Heart right ventricle (tissue), 16 donors: ENCODE data around the gene SPSB2. TPM values are rescaled to one million over a fixed set of nuclear protein-coding genes. Genes with fewer than 3 reads are reported as not detected.

Experiments used
- ATAC-seq, 8 donors: fragments of 200-7000 bp; cut with Tn5 transposase; one replicate each; pipeline ENCODE4 v1.9.1; 2020; ENCODE audit warnings: mild to moderate bottlenecking in 8 of 8, moderate library complexity in 8 of 8, moderate number of reproducible peaks in 1 of 8
- DNase-seq, 2 donors: peaks; one replicate each; pipeline ENCODE4 v3.0.0-alpha.2; 2020
- H3K27ac ChIP-seq, 10 donors: fragments of 200-600 bp; sonication (generic) in 2 of 10; one replicate each; pipeline versions ENCODE4 v1.5.0 to v1.8.0; 2020 to 2022; ENCODE audit warnings: mild to moderate bottlenecking in 3 of 10
- H3K27me3 ChIP-seq, 7 donors: fragments of 200-600 bp; one replicate each; pipeline ENCODE4 v1.8.0; 2021 to 2022; ENCODE audit warnings: mild to moderate bottlenecking in 2 of 7
- H3K36me3 ChIP-seq, 9 donors: fragments of 200-600 bp; sonication (generic) in 1 of 9; one replicate each; pipeline versions ENCODE4 v1.5.0 to v1.8.0; 2020 to 2022; ENCODE audit warnings: mild to moderate bottlenecking in 2 of 9
- H3K4me1 ChIP-seq, 9 donors: fragments of 200-600 bp; sonication (generic) in 1 of 9; one replicate each; pipeline versions ENCODE4 v1.5.0 to v1.8.0; 2020 to 2022; ENCODE audit warnings: mild to moderate bottlenecking in 4 of 9
- H3K4me3 ChIP-seq, 10 donors: fragments of 200-600 bp; sonication (generic) in 2 of 10; one replicate each; pipeline versions ENCODE4 v1.5.0 to v1.8.0; 2020 to 2022; ENCODE audit warnings: mild to moderate bottlenecking in 7 of 10, moderate library complexity in 2 of 10
- H3K9me3 ChIP-seq, 11 donors: fragments of 200-600 bp in 10 of 11; sonication (generic) in 2 of 11; one replicate each; pipeline versions ENCODE4 v1.5.0 to v1.8.0; 2013 to 2022; ENCODE audit warnings: mild to moderate bottlenecking in 2 of 11, control low read depth in 1 of 11, moderate library complexity in 1 of 11
- CTCF ChIP-seq, 9 donors: fragments of 200-600 bp; sonication (generic) in 2 of 9; IDR thresholded peaks; one replicate each; pipeline versions ENCODE4 v1.5.0 to v1.8.0; 2021 to 2022; ENCODE audit warnings: antibody characterized with exemption in 9 of 9, mild to moderate bottlenecking in 5 of 9, moderate library complexity in 1 of 9
- WGBS, 2 donors: extraction: QIAGEN DNeasy Blood & Tissue Kit; methylation state at CpG; one replicate each; pipeline ENCODE4 v1.1.7; 2013; ENCODE audit warnings: inconsistent platforms in 1 of 2; 5-methylcytosine and 5-hydroxymethylcytosine counted together
- intact Hi-C, 10 donors: fragments of 100-400 bp; cut with DNase I; formaldehyde crosslinking; loops; one replicate each; pipeline versions ENCODE4 v1.11.1 to v1.14.2; 2022
- polyA plus RNA-seq, 2 donors: library from polyadenylated mRNA; stranded (reverse); fragments of 200-250 nt; gene quantifications; one replicate each; pipeline ENCODE4 v1.2.3, GENCODE V29; 2013
- total RNA-seq, 10 donors: library from RNA; stranded (reverse); fragmentation: NEBNext Ultra II Directional in 3 of 10; extraction: Animal tissue kit (Norgen Biotek cat#: 25700) in 3 of 10; gene quantifications; one replicate each; pipeline versions ENCODE4 v1.2.1 to v1.2.4, GENCODE V29; 2021 to 2023
- donor health status: Arrhythmogenic right ventricular cardiomyopathy.
- donor health status: ischemic (EF 13 %, LVEDD 7.1; RV severe dilation, severe dysfunction).
- donor health status: healthy with polysubstance abuse.
- donor health status: DM: no; HTN: yes; CAD: no.
- donor health status: DM: no; HTN: no; CAD: no.
- donor health status: ischemic (EF 25% LVEDD 6.9; RV normal size, moderate dysfunction).
- donor health status: ischemic (EF 25% LVEDD 5.7; RV mildly dilated, moderate dysfunction).
- donor health status: healthy.
- donor health status: DM: yes; HTN: yes; CAD: no.
- donor health status: Ischemic cardiomyopathy.
- donor health status: ischemic (EF 35%, LVEDD 5.7; RV mildly dilated, moderate dysfunction).
- donor health status: nonischemic (EF 11% LVEDD 7.7; RV severe dilation, severe dysfunction).
- donor health status: DM: yes; HTN: yes; CAD: no.
- donor health status: PGD.
- donor health status: ischemic (EF 29% LVEDD 5.4; RV normal size, mild dysfunction).
- donor health status: nonischemic (EF 23%, LVEDD 6.1; RV moderate dilation, normal function).

Gene SPSB2
- total and polyA plus RNA-seq, 12 donors: 2.0 to 5.6 (median 3.4) TPM

- ATAC-seq (peak in 5 of 8 donors; percentile 1 to 19 (median 10)), DNase-seq (no peak)
- 25 to 26% methylated on average over 29 of the region's 29 CpGs for WGBS, 2 donors
- intact Hi-C loops: no loop called here
- Histone ChIP-seq H3K9me3 (no peaks in the 10 kb centered on the region), H3K4me1 (peaks cover 0 to 23% (median 16%) of the 10 kb centered on the region in 9 donors), H3K36me3 (peaks cover 0 to 21% (median 0%) of the 10 kb centered on the region in 9 donors), H3K27ac (peak overlapping the region in 8 of 10 donors; percentile 58 to 87 (median 69)), H3K4me3 (peak overlapping the region; percentile 50 to 78 (median 72)), H3K27me3 (peaks cover 0 to 39% (median 0%) of the 10 kb centered on the region in 7 donors)
- no peak for TF ChIP-seq CTCF (IDR thresholded peaks at IDR 0.05)
These were observed 42.1 kb upstream of the SPSB2 start for GRCh38 chr12:6914947-6915788.

- TF ChIP-seq CTCF (IDR thresholded peaks at IDR 0.05): no peak
- Histone ChIP-seq H3K9me3 (no peaks in the 10 kb centered on the region), H3K4me3 (peak within 1 kb of the TSS; percentile 50 to 78 (median 72)), H3K27me3 (peaks cover 0 to 39% (median 0%) of the 10 kb centered on the region in 7 donors), H3K4me1 (peaks cover 0 to 23% (median 16%) of the 10 kb centered on the region in 9 donors), H3K27ac (peak within 1 kb of the TSS; percentile 31 to 87 (median 66)), H3K36me3 (peaks cover 0 to 18% (median 0%) of the 10 kb centered on the region in 9 donors)
- DNase-seq (peak; percentile 73 to 77), ATAC-seq (peak; percentile 84 to 93 (median 90))
- intact Hi-C loops: no loop called here
- 1% methylated on average over 53 to 68 of the region's 68 CpGs for WGBS, 2 donors
These were observed 41.3 kb upstream of the SPSB2 start, which contains the start of gene ENO2 for GRCh38 chr12:6914246-6914946. Gene ENO2, plus strand, starts transcription at chr12:6914580. Its CDS starts 1,253 bp downstream, at chr12:6915833.

- intact Hi-C loops: no loop called here
- DNase-seq (no peak), ATAC-seq (no peak)
- Histone ChIP-seq H3K36me3 (peaks cover 0 to 10% (median 0%) of the 10 kb centered on the region in 9 donors), H3K4me3 (no peak overlapping the region), H3K27me3 (peaks cover 0 to 39% (median 0%) of the 10 kb centered on the region in 7 donors), H3K27ac (no peak overlapping the region), H3K4me1 (peaks cover 0 to 23% (median 16%) of the 10 kb centered on the region in 9 donors), H3K9me3 (no peaks in the 10 kb centered on the region)
- no peak for TF ChIP-seq CTCF (IDR thresholded peaks at IDR 0.05)
- WGBS, 2 donors: 89 to 91% methylated on average over 15 of the region's 15 CpGs
These were observed 39.2 kb upstream of the SPSB2 start for GRCh38 chr12:6912164-6912935.
